ENCODE data around the gene BBS12. TPM values are rescaled to one million over a fixed set of nuclear protein-coding genes. Genes with fewer than 3 reads are reported as not detected.

BBS12 gene
- total and polyA plus RNA-seq, 2 experiments from 2014 or later: 2.3 to 2.6 TPM

- H3K79me2 ChIP-seq (replicated peaks; ENCODE audit: insufficient read depth): no peaks in the 10 kb centered on the region
- no peak overlapping the region for H3K27ac ChIP-seq (ENCODE audit: low read depth)
- H4K20me1 ChIP-seq (replicated peaks; ENCODE audit: insufficient read depth): no peaks in the 10 kb centered on the region
- TF ChIP-seq EZH2phosphoT487 (IDR thresholded peaks at IDR 0.05; ENCODE audit: unreplicated experiment) (no peak), REST (IDR thresholded peaks at IDR 0.05; ENCODE audit: unreplicated experiment) (no peak), ZNF331 (CRISPR knock-in tag; IDR thresholded peaks at IDR 0.05; ENCODE audit: low read depth) (no peak), CTCF (conservative IDR thresholded peaks at IDR 0.05; ENCODE audit: low read depth in 2 of 2) (no peak), EZH2 (IDR thresholded peaks at IDR 0.05; ENCODE audit: low read depth, unreplicated experiment) (no peak), CREB1 (CRISPR knock-in tag; IDR thresholded peaks at IDR 0.05; ENCODE audit: low read depth) (no peak), JUNB (IDR thresholded peaks at IDR 0.05; ENCODE audit: unreplicated experiment) (no peak), ZNF462 (CRISPR knock-in tag; IDR thresholded peaks at IDR 0.05) (no peak), POLR2AphosphoS5 (IDR thresholded peaks at IDR 0.05; ENCODE audit: low read depth) (no peak), ZNF114 (CRISPR knock-in tag; IDR thresholded peaks at IDR 0.05) (no peak), NANOG (IDR thresholded peaks at IDR 0.05; ENCODE audit: borderline replicate concordance) (no peak)
- TF ChIP-seq, protein P1, sequence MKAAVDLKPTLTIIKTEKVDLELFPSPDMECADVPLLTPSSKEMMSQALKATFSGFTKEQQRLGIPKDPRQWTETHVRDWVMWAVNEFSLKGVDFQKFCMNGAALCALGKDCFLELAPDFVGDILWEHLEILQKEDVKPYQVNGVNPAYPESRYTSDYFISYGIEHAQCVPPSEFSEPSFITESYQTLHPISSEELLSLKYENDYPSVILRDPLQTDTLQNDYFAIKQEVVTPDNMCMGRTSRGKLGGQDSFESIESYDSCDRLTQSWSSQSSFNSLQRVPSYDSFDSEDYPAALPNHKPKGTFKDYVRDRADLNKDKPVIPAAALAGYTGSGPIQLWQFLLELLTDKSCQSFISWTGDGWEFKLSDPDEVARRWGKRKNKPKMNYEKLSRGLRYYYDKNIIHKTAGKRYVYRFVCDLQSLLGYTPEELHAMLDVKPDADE (IDR thresholded peaks at IDR 0.05): no peak
- H3F3A ChIP-seq (replicated peaks; ENCODE audit: low read depth): 0 out of 2 replicates have a peak, but pooled peaks cover 4% of the 10 kb centered on the region
- H3K4me1 ChIP-seq (ENCODE audit: insufficient read depth): no peaks in the 10 kb centered on the region
- ATAC-seq (no peak), DNase-seq (ENCODE audit: low spot score) (no peak)
- H3K4me1 Mint-ChIP-seq: no peaks in the 10 kb centered on the region
- peak overlapping the region; percentile 81; the same call in 1 of the 2 replicates for H2AFZ ChIP-seq
- H3K4me2 ChIP-seq: no peak overlapping the region
- no peak overlapping the region for H3K4me3 ChIP-seq
- no peak overlapping the region for H3K4me3 Mint-ChIP-seq
- no peak overlapping the region for H3K27ac Mint-ChIP-seq
- H3K36me3 Mint-ChIP-seq (ENCODE audit: low read depth): no peaks in the 10 kb centered on the region
- no peaks in the 10 kb centered on the region for H3K9me3 Mint-ChIP-seq
- no peaks in the 10 kb centered on the region for H3K27me3 ChIP-seq (ENCODE audit: insufficient read depth)
- 0 out of 2 replicates have a peak, but pooled peaks cover 8% of the 10 kb centered on the region for H3K9me2 ChIP-seq (ENCODE audit: insufficient read depth)
- no peaks in the 10 kb centered on the region for H3K36me3 ChIP-seq (ENCODE audit: insufficient read depth)
- peaks cover 2% of the 10 kb centered on the region for H3K27me3 Mint-ChIP-seq (ENCODE audit: insufficient read depth, low read depth, poor library complexity)
Measured at GRCh38 chr4:122702939-122703338, 29.6 kb upstream of the BBS12 start.
